Transverse colon (tissue), 4 donors: ENCODE measurements around the gene SNF8.

Experiments used
- CTCF ChIP-seq, 5 experiments: fragments of 200-600 bp in 3 of 5; fragments of 450-650 bp in 2 of 5; sonication (generic) in 3 of 5; IDR thresholded peaks; 1 replicate in 2 of 5; 2 replicates in 3 of 5; pipeline ENCODE4 v1.5.1; 2016 to 2017; ENCODE audit warnings: antibody characterized with exemption in 5 of 5, inconsistent platforms in 3 of 5, mild to moderate bottlenecking in 2 of 5, moderate library complexity in 1 of 5
- EP300 ChIP-seq: sonication (generic); formaldehyde crosslinking; IDR thresholded peaks from one replicate; pipeline ENCODE4 v1.6.1; 2017; ENCODE audit warnings: antibody characterized with exemption, low read depth
- POLR2A ChIP-seq: fragments of 450-650 bp; IDR thresholded peaks from one replicate; pipeline ENCODE4 v1.6.1; 2016; ENCODE audit warnings: antibody characterized with exemption, mild to moderate bottlenecking, moderate library complexity
- POLR2AphosphoS5 ChIP-seq, 3 donors: sonication (generic); formaldehyde crosslinking; IDR thresholded peaks; one replicate each; pipeline ENCODE4 v1.6.1; 2016; ENCODE audit warnings: antibody characterized with exemption in 3 of 3

- no peak for TF ChIP-seq CTCF (IDR thresholded peaks at IDR 0.05)
- no peak for TF ChIP-seq POLR2A
- TF ChIP-seq EP300, result no peak
- TF ChIP-seq POLR2AphosphoS5 (IDR thresholded peaks at IDR 0.05), result no peak
Observed at GRCh38 chr17:48970865-48971687, 26.4 kb upstream of the SNF8 start.
